Left kidney (tissue), 2 donors: ENCODE measurements around the gene FUBP3. TPM values are rescaled to one million over a fixed set of nuclear protein-coding genes. Genes with fewer than 3 reads are reported as not detected.
"Not testable (repeated sequence)": the region's sequence is repeated elsewhere in the genome, so short reads cannot be mapped to it uniquely, and the experiment has no call there.

Source experiments
- DNase-seq: peaks from one replicate; pipeline ENCODE4 v3.0.0-alpha.2; 2013
- polyA plus RNA-seq: library from polyadenylated mRNA; unstranded; fragments of 120-200 nt; gene quantifications from one replicate; pipeline ENCODE4 v1.2.1, GENCODE V29; 2013; ENCODE audit not compliant: insufficient read length

Gene FUBP3
- polyA plus RNA-seq, 1 donor = 76.2 TPM

GRCh38 chr9:130555968-130556367, 23.4 kb upstream of the FUBP3 start:
- DNase-seq = no peak

GRCh38 chr9:130556396-130557076, 22.8 kb upstream of the FUBP3 start:
- DNase-seq = no peak

- no peak for DNase-seq
Measured at GRCh38 chr9:130557077-130557468, 22.3 kb upstream of the FUBP3 start.

GRCh38 chr9:130561056-130561455, 18.3 kb upstream of the FUBP3 start:
- DNase-seq = no peak

GRCh38 chr9:130562525-130562924, 16.9 kb upstream of the FUBP3 start:
- not testable (repeated sequence) for DNase-seq

- DNase-seq = no peak
Measured at GRCh38 chr9:130563797-130564196, 15.6 kb upstream of the FUBP3 start.

GRCh38 chr9:130565792-130566191, 13.6 kb upstream of the FUBP3 start:
- no peak for DNase-seq

- no peak for DNase-seq
Measured at GRCh38 chr9:130570208-130570607, 9.2 kb upstream of the FUBP3 start.

GRCh38 chr9:130575514-130575913, 3.9 kb upstream of the FUBP3 start:
- DNase-seq = no peak

GRCh38 chr9:130576176-130576575, 3.2 kb upstream of the FUBP3 start:
- no peak for DNase-seq

- no peak for DNase-seq
Measured at GRCh38 chr9:130579738-130580463, 524 bp downstream of the FUBP3 start.

GRCh38 chr9:130581766-130582165, 2.4 kb downstream of the FUBP3 start:
- no peak for DNase-seq

- DNase-seq = no peak
Measured at GRCh38 chr9:130583271-130583670, 3.9 kb downstream of the FUBP3 start.

GRCh38 chr9:130587921-130588320, 8.5 kb downstream of the FUBP3 start:
- no peak for DNase-seq

- no peak for DNase-seq
Measured at GRCh38 chr9:130588416-130588815, 9.0 kb downstream of the FUBP3 start.

GRCh38 chr9:130589754-130590153, 10.4 kb downstream of the FUBP3 start:
- DNase-seq = no peak

- no peak for DNase-seq
Measured at GRCh38 chr9:130590305-130590704, 10.9 kb downstream of the FUBP3 start.

- DNase-seq = no peak
Measured at GRCh38 chr9:130593020-130593419, 13.6 kb downstream of the FUBP3 start.

- no peak for DNase-seq
Measured at GRCh38 chr9:130597228-130597627, 17.9 kb downstream of the FUBP3 start.

- DNase-seq = no peak
Measured at GRCh38 chr9:130598188-130598587, 18.8 kb downstream of the FUBP3 start.

- no peak for DNase-seq
Measured at GRCh38 chr9:130599625-130600024, 20.2 kb downstream of the FUBP3 start.

GRCh38 chr9:130601100-130601499, 21.7 kb downstream of the FUBP3 start:
- no peak for DNase-seq

- DNase-seq = no peak
Measured at GRCh38 chr9:130604295-130604694, 24.9 kb downstream of the FUBP3 start.
